Bronchial epithelial cell (primary cell): Measurements from ENCODE around the gene FRMD4A. TPM values are rescaled to one million over a fixed set of nuclear protein-coding genes. Genes with fewer than 3 reads are reported as not detected.

Experiments
- DNase-seq: peaks from one replicate; pipeline ENCODE4 v3.0.0-alpha.2; 2010; ENCODE audit warnings: low read depth
- FAIRE-seq: peaks from 2 replicates; lab custom pipeline; 2011; peaks lifted over from hg19 to GRCh38; lab: Jason Lieb, UNC
- H3K27me3 ChIP-seq: 2 replicates; pipeline ENCODE4 v1.5.1; 2011; ENCODE audit warnings: low read length; ENCODE audit not compliant: control insufficient read depth, insufficient read depth
- H3K36me3 ChIP-seq: 2 replicates; pipeline ENCODE4 v1.5.1; 2011; ENCODE audit warnings: low read length; ENCODE audit not compliant: control insufficient read depth, insufficient read depth
- H3K4me3 ChIP-seq: 2 replicates; pipeline ENCODE4 v1.5.1; 2011; ENCODE audit warnings: mild to moderate bottlenecking, low read depth, low read length, control low read depth
- CTCF ChIP-seq: IDR thresholded peaks from 2 replicates; pipeline ENCODE4 v1.5.1; 2011; ENCODE audit warnings: mild to moderate bottlenecking, moderate library complexity, low read length, control low read depth, inconsistent platforms; ENCODE audit not compliant: insufficient read depth, severe bottlenecking
- total RNA-seq: library from RNA; depleted of rRNA; stranded (reverse); fragments of >200 nt; gene quantifications from 2 replicates; pipeline ENCODE4 v1.2.1, GENCODE V29; 2014

FRMD4A gene
- total RNA-seq, 1 donor from 2014 or later = 3.2 TPM

- peak; percentile 77 for DNase-seq
Measured at GRCh38 chr10:13978533-13979115, 352.1 kb downstream of the FRMD4A start.

GRCh38 chr10:13977861-13978532 is 352.7 kb downstream of the FRMD4A start:
- TF ChIP-seq CTCF = no peak
- DNase-seq = no peak
- H3K27me3 ChIP-seq = peaks cover 4% of the 10 kb centered on the region
- H3K36me3 ChIP-seq = no peaks in the 10 kb centered on the region
- FAIRE-seq = no peak
- no peak overlapping the region for H3K4me3 ChIP-seq

More at GRCh38 chr10:13978533-13979115, 352.1 kb downstream of the FRMD4A start:
- FAIRE-seq = no peak
- Histone ChIP-seq H3K27me3 (peaks cover 4% of the 10 kb centered on the region), H3K4me3 (no peak overlapping the region), H3K36me3 (no peaks in the 10 kb centered on the region)
- no peak for TF ChIP-seq CTCF

- FAIRE-seq = no peak
- no peak for TF ChIP-seq CTCF
- no peak for DNase-seq
- Histone ChIP-seq H3K4me3 (no peak overlapping the region), H3K36me3 (no peaks in the 10 kb centered on the region), H3K27me3 (peaks cover 7% of the 10 kb centered on the region)
Measured at GRCh38 chr10:13973742-13974141, 357.0 kb downstream of the FRMD4A start.

- Histone ChIP-seq H3K36me3 (no peaks in the 10 kb centered on the region), H3K4me3 (no peak overlapping the region), H3K27me3 (peaks cover 7% of the 10 kb centered on the region)
- FAIRE-seq = no peak
- no peak for DNase-seq
- no peak for TF ChIP-seq CTCF
Measured at GRCh38 chr10:13972609-13973008, 358.1 kb downstream of the FRMD4A start.

- FAIRE-seq = no peak
Measured at GRCh38 chr10:13971601-13972475, 358.9 kb downstream of the FRMD4A start.

More at GRCh38 chr10:13971601-13972475, 358.9 kb downstream of the FRMD4A start:
- Histone ChIP-seq H3K27me3 (peaks cover 7% of the 10 kb centered on the region), H3K36me3 (no peaks in the 10 kb centered on the region), H3K4me3 (no peak overlapping the region)
- TF ChIP-seq CTCF = no peak
- no peak for DNase-seq
